Limb (tissue), 2 donors: ENCODE measurements around the gene RUFY3.
A peak's percentile ranks its signal among the peaks of the same experiment; 100 is the strongest.

Experiments
- DNase-seq, 2 donors: peaks; one replicate each; pipeline ENCODE4 v3.0.0-alpha.2; 2016; ENCODE audit errors: extremely low spot score in 2 of 2

The RUFY3 gene

GRCh38 chr4:70778888-70779422 lies 57.2 kb downstream of the RUFY3 start:
- DNase-seq: no peak

GRCh38 chr4:70783096-70783495 lies 61.3 kb downstream of the RUFY3 start:
- DNase-seq: no peak

GRCh38 chr4:70787496-70787895 lies 65.7 kb downstream of the RUFY3 start:
- no peak for DNase-seq

- no peak for DNase-seq
Measured at GRCh38 chr4:70788733-70789132, 67.0 kb downstream of the RUFY3 start.

GRCh38 chr4:70793626-70794025 lies 71.9 kb downstream of the RUFY3 start:
- no peak for DNase-seq

- DNase-seq: no peak
Measured at GRCh38 chr4:70801265-70801809, 79.6 kb downstream of the RUFY3 start.

- DNase-seq: no peak
Measured at GRCh38 chr4:70802928-70803580, 81.3 kb downstream of the RUFY3 start.

GRCh38 chr4:70808151-70808550 lies 86.4 kb downstream of the RUFY3 start:
- no peak for DNase-seq

- DNase-seq: no peak
Measured at GRCh38 chr4:70815370-70815769, 93.6 kb downstream of the RUFY3 start.

- DNase-seq: no peak
Measured at GRCh38 chr4:70816894-70817293, 95.1 kb downstream of the RUFY3 start.

GRCh38 chr4:70818173-70818855 lies 96.5 kb downstream of the RUFY3 start:
- DNase-seq: no peak

- DNase-seq: no peak
Measured at GRCh38 chr4:70818921-70819320, 97.2 kb downstream of the RUFY3 start.

- DNase-seq: no peak
Measured at GRCh38 chr4:70829015-70829414, 107.3 kb downstream of the RUFY3 start.

GRCh38 chr4:70829492-70829891 lies 107.7 kb downstream of the RUFY3 start:
- DNase-seq: no peak

GRCh38 chr4:70830054-70830453 lies 108.3 kb downstream of the RUFY3 start:
- DNase-seq: no peak

- no peak for DNase-seq
Measured at GRCh38 chr4:70831293-70831692, 109.5 kb downstream of the RUFY3 start.

- no peak for DNase-seq
Measured at GRCh38 chr4:70833675-70834074, 111.9 kb downstream of the RUFY3 start.

GRCh38 chr4:70836081-70836480 lies 114.3 kb downstream of the RUFY3 start:
- DNase-seq: no peak

- no peak for DNase-seq
Measured at GRCh38 chr4:70838204-70838603, 116.4 kb downstream of the RUFY3 start.

- DNase-seq: peak in 1 of 2 donors; percentile 82
Measured at GRCh38 chr4:70838666-70839588, 117.2 kb downstream of the RUFY3 start.

- DNase-seq: peak; percentile 88 to 95
Measured at GRCh38 chr4:70839589-70840093, 117.9 kb downstream of the RUFY3 start, which contains the start of gene GRSF1. TSS of gene GRSF1 (minus strand) at chr4:70839890. CDS start at chr4:70839827, 63 bp downstream.
